Ovary (tissue), 3 donors: ENCODE results near the gene PADI2.

Experiments used
- CTCF ChIP-seq, 3 donors: fragments of 450-650 bp in 2 of 3; fragments of 200-600 bp in 1 of 3; IDR thresholded peaks; one replicate each; pipeline versions ENCODE4 v1.5.1 to v1.8.0; 2016 to 2022; ENCODE audit warnings: antibody characterized with exemption in 3 of 3, mild to moderate bottlenecking in 1 of 3
- POLR2A ChIP-seq: fragments of 450-650 bp; IDR thresholded peaks from one replicate; pipeline ENCODE4 v1.6.1; 2017; ENCODE audit warnings: antibody characterized with exemption, mild to moderate bottlenecking, moderate library complexity
- donor health status: DM: no; HTN: no; CAD: no.

GRCh38 chr1:17148950-17149608, 29.8 kb upstream of the PADI2 start:
- TF ChIP-seq CTCF (IDR thresholded peaks at IDR 0.05) (no peak), POLR2A (no peak)
